HuH-7 (cell line): Measurements from ENCODE around the gene FXYD6.

Source experiments
- DNase-seq: peaks from one replicate; pipeline ENCODE4 v3.0.0; 2011; ENCODE audit warnings: low spot score

FXYD6 gene

GRCh38 chr11:117842131-117842941 is 34.1 kb downstream of the FXYD6 start:
- DNase-seq: no peak

DNA sequence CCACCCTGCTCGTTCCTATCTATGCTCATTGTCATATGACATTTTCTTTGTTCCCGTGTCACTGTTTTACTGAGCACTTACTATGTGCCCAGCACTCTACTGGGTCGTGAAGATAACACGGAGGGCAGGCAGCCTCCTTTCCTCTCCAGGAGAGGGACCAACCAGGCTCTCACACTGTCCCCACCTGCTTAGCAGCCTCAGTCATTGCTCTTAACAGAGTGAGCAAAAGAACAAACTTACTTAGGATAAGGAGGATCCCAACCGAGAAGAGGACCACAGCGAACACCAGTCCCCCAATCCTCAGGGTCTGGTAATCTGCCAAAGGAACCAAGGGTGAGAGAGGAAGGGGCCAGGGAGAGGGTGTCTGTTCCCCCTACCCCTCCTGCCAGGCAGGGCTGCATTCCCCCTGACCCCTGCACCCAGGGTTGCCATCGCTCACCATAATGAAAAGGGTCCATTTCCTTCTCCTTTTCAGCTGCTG is 34.9 kb downstream of the FXYD6 start:
- no peak for DNase-seq

DNA sequence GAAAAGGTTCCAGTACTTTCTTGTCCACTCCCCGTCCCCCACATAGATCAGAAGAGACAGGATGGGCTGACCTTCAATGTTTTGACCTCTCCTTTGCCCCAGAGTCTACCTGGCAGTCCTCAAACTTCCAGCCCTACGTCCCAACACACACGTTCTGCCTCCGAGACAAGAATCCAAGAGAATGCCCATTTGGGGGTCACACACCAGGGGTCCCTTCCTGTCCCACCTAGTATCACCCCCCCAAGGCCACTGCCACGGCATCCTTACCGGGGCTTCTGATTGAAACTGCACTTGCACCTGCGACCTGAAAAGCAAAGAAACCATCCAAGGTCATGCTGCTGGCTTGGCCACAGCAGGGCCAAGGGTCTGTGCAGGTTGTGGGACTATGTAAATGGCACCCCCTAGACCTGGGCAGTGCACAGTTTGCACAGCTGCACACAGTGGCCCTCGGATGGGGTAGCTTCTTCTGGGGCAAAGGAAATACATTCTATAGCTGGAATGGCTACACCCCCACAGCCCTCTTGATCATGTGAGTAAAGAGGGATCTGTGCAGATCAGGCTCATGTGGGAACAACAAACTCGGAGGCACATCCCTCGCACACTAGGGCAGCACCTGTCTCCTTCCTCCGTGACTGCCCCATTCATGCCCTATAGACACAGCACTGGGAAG is 35.4 kb downstream of the FXYD6 start:
- no peak for DNase-seq

- no peak for DNase-seq
Observed at GRCh38 chr11:117839936-117840813, 36.3 kb downstream of the FXYD6 start.

GRCh38 chr11:117839380-117839881 is 37.0 kb downstream of the FXYD6 start:
- DNase-seq: no peak

GRCh38 chr11:117838901-117839300 is 37.6 kb downstream of the FXYD6 start:
- DNase-seq: no peak

DNA sequence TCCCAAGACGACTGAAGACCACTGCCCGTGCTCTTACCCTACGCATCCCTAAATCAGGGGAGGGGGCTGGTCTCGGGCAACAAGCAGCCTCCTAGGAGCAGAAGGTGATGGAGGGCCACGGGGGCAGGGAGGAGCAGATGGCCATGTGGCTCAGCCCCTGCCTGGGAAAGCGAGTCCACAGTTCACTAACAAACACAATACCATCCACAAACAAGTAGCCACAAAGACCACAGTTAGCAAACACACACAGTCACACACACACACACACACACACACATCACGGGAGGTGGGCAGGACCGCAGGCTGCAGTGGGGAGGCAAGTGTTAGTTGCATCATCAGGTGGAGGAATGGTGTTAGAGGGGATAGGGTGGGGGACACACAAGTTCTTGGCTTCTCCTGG is 38.7 kb downstream of the FXYD6 start:
- no peak for DNase-seq

- DNase-seq: no peak
Observed at GRCh38 chr11:117837070-117837776, 39.2 kb downstream of the FXYD6 start.

- DNase-seq: no peak
Observed at GRCh38 chr11:117836077-117836960, 40.1 kb downstream of the FXYD6 start.

DNA sequence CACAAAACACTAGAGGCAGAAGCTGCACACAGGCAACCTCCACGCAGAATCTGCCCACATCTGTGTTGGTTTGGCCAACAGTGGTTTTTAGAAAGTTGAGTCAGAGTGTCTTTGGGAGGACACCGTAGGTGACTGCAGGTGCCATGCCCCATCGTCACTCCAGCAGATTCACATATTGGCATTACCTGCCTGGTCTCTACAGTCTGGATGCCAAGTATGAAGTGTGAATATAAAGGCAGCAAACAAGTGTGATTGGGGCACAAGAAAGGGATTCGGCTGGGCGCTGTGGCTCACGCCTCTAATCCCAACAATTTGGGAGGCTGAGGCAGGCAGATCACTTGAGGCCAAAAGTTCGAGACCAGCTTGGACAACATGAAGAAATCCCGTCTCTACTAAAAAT is 40.9 kb downstream of the FXYD6 start:
- no peak for DNase-seq

DNA sequence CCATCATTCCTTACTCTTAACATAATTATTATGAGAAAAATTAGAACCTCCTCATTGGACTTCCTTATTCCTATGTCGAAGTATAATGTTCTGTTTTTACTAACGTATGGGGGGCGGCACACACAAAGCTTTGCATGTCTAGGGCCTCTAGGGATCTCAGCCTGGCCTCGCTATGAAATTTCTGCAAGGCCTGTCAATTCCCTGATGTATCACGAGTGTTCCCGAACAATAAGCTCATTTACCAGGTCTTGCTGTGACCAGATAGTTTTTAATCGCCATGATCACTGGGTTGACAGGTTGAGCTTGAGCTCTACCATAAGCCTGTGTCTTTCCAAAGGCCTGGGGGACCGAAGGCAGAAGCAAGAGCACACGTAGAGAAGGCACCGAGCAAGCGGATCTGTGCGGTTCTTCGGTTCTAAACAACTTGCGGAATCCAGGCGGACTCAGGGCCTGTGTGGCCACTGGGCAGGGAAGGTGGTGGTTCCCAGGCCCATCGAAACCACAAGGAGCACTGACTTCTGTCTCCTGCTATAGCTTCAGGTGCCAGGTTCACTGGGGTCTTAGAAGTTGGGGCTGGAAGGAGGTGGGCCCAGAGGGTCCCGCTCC is 41.5 kb downstream of the FXYD6 start:
- no peak for DNase-seq

DNA sequence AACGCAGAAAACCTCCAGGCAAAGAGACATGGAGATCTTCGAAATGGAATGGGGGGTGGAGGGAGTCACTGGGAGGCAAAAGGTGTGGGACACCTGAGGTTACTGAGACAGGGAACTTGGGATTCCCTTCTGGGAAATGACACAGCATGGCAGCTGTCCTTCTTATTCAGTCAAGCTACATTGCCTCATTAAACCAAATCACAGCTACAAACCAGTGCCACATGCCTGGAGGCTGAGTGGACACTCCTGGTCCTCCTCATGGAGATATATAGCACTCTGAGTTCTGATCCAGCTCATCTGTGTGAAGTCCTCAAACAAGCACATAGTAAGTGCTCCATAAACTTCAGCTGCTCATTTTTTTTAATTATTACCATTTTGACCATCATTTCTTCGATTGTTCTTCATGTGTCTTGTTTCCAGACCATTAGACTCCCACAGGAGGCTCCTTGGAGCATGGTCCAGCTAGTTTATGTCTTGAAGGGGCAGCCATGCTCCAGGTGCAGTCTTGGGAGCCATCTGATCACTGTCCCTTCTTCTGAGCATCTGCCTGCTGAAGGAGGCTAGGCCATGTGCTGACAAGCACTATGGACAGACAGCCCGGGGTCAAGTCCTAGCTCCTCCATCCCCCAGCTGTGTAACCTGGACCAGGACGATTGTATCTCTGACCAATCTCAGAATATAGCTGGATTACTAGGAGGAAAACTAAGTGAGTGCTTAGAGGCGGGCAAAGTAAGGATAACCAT is 42.2 kb downstream of the FXYD6 start:
- no peak for DNase-seq

GRCh38 chr11:117833401-117833891 is 43.0 kb downstream of the FXYD6 start:
- no peak for DNase-seq

- DNase-seq: no peak
Observed at GRCh38 chr11:117832511-117832910, 43.9 kb downstream of the FXYD6 start.

GRCh38 chr11:117831661-117832415 is 44.6 kb downstream of the FXYD6 start:
- no peak for DNase-seq

DNA sequence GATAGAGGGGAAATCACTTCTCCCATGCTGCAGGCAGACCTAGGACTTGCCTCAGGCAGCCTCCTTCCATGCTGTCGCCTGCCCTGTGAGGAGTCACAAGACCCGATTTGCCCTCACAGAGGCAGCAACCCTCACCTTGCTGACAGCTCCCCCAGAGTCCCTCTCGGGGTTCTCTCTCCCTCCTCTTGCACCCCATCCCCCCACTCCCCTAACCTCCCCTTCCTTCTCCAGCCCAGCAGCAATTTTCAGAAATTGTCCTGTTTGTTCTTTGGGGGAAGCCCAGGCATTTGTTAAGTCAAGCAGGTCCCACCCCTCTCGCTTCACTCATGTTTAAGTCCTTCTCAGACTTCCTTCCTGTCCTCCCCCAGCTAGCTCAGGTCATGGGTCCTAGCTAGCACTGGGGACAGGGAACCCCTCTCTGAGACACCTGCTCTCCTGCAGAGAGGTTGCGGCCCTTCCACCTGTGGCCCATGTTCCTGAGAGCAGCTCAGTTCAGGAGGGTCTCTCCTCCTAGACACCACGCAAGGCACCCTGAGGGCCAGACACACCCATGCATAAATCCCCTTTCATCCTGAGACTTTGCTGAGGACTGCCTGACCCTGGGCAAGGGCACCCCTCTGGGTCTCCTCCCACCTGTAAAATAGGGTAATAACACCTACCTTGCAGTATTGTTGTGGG is 45.6 kb downstream of the FXYD6 start:
- DNase-seq: no peak

GRCh38 chr11:117830072-117830471 is 46.4 kb downstream of the FXYD6 start:
- no peak for DNase-seq

DNA sequence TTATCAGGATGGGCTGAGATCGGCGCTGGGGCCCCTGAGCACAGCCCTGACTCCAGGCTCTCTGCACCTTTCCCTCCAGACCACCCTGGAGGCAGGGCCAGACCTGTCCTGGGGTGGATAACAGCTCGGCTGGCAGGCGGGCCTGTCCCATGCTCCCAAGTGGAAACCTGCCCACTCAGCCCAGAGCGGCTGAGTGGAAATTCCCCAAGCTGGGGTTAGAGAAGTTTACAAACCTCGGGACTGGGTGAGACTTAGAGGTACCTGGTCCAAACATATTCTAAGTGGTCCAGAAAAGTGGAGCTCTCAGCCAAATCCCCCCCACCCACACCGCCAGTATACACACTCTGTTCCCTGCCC is 47.1 kb downstream of the FXYD6 start:
- DNase-seq: no peak
